Fibroblast of pulmonary artery (primary cell): ENCODE measurements around the gene CELSR1.

Source experiments
- DNase-seq: peaks from one replicate; pipeline ENCODE4 v3.0.0-alpha.2; 2010; ENCODE audit warnings: low read depth
- H3K4me3 ChIP-seq: replicated peaks from 2 replicates; pipeline ENCODE4 v1.5.1; 2011; ENCODE audit warnings: low read depth, mild to moderate bottlenecking, control low read depth, low read length, moderate library complexity
- CTCF ChIP-seq: IDR thresholded peaks from 2 replicates; pipeline ENCODE4 v1.5.1; 2011; ENCODE audit warnings: mild to moderate bottlenecking, control low read depth, low read length, inconsistent platforms; ENCODE audit errors: missing control alignments

Gene CELSR1

GRCh38 chr22:46463435-46464227 is 73.8 kb downstream of the CELSR1 start:
- no peak for DNase-seq

GRCh38 chr22:46462726-46463371 is 74.6 kb downstream of the CELSR1 start:
- no peak overlapping the region for H3K4me3 ChIP-seq
- no peak for TF ChIP-seq CTCF
- DNase-seq = peak; percentile 9

More at GRCh38 chr22:46463435-46464227, 73.8 kb downstream of the CELSR1 start:
- H3K4me3 ChIP-seq = no peak overlapping the region
- TF ChIP-seq CTCF = no peak

- no peak overlapping the region for H3K4me3 ChIP-seq
- no peak for DNase-seq
- no peak for TF ChIP-seq CTCF
Observed at GRCh38 chr22:46461566-46462180, 75.7 kb downstream of the CELSR1 start.

DNA sequence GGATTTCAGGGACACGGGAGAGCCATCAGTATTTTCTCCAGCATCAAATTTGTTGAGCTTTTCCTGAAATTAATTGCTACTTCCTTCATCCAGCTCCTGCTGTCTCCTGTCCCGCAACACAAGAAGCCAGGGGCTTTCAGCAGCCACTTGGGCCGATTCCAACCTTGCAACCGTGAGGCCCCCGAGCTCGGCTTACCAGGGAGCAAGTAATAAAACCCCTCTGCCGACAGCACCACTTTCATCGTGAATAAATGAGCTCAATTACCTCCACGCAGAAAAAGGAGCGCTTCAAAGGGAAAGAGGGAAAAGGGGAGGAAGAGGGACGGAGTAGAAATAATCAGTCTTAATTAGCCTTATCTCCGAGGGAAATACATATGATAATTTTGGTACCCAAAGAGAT is 76.6 kb downstream of the CELSR1 start:
- DNase-seq = no peak
- no peak overlapping the region for H3K4me3 ChIP-seq
- TF ChIP-seq CTCF = no peak

GRCh38 chr22:46459347-46460065 is 77.9 kb downstream of the CELSR1 start:
- TF ChIP-seq CTCF = no peak
- H3K4me3 ChIP-seq = no peak overlapping the region
- no peak for DNase-seq

- no peak for TF ChIP-seq CTCF
- H3K4me3 ChIP-seq = no peak overlapping the region
Observed at GRCh38 chr22:46458525-46458924, 78.9 kb downstream of the CELSR1 start.

More at GRCh38 chr22:46458525-46458924, 78.9 kb downstream of the CELSR1 start:
- DNase-seq = no peak
